Measurements from ENCODE around the gene GCN1.

GRCh38 chr12:120077260-120077659 lies 117.3 kb downstream of the GCN1 start:
- no peak for TF ChIP-seq CTCF (conservative IDR thresholded peaks at IDR 0.05)
- TF ChIP-seq EZH2 (IDR thresholded peaks at IDR 0.05; ENCODE audit: low read depth): no peak

Measured in PC-9 (cell line).